HG02763 (cell line): ENCODE measurements around the gene DYSF.

ENCODE experiments used
- ATAC-seq: cut with Tn5 transposase; IDR thresholded peaks from one replicate; pipeline ENCODE4 v1.9.1; 2021; ENCODE audit warnings: mild to moderate bottlenecking, moderate library complexity; ENCODE audit not compliant: unreplicated experiment

DYSF gene

GRCh38 chr2:71611247-71611646 lies 157.9 kb downstream of the DYSF start:
- no peak for ATAC-seq

GRCh38 chr2:71611781-71612527 lies 158.6 kb downstream of the DYSF start:
- no peak for ATAC-seq

- no peak for ATAC-seq
Measured at GRCh38 chr2:71612581-71613402, 159.4 kb downstream of the DYSF start.

- ATAC-seq = no peak
Measured at GRCh38 chr2:71613403-71613952, 160.1 kb downstream of the DYSF start.

GRCh38 chr2:71613953-71614925 lies 160.9 kb downstream of the DYSF start:
- no peak for ATAC-seq

- no peak for ATAC-seq
Measured at GRCh38 chr2:71614976-71615766, 161.8 kb downstream of the DYSF start.

- ATAC-seq = no peak
Measured at GRCh38 chr2:71615767-71616730, 162.7 kb downstream of the DYSF start.

GRCh38 chr2:71617266-71617665 lies 163.9 kb downstream of the DYSF start:
- no peak for ATAC-seq

- ATAC-seq = no peak
Measured at GRCh38 chr2:71618327-71619113, 165.2 kb downstream of the DYSF start.

GRCh38 chr2:71619230-71619741 lies 165.9 kb downstream of the DYSF start:
- ATAC-seq = no peak

GRCh38 chr2:71620116-71620515 lies 166.8 kb downstream of the DYSF start:
- ATAC-seq = no peak

GRCh38 chr2:71620851-71621251 lies 167.5 kb downstream of the DYSF start:
- no peak for ATAC-seq

GRCh38 chr2:71629273-71629672 lies 175.9 kb downstream of the DYSF start:
- ATAC-seq = no peak

GRCh38 chr2:71629771-71630453 lies 176.6 kb downstream of the DYSF start:
- ATAC-seq = no peak

GRCh38 chr2:71630454-71631328 lies 177.3 kb downstream of the DYSF start:
- no peak for ATAC-seq

GRCh38 chr2:71631411-71631931 lies 178.1 kb downstream of the DYSF start:
- ATAC-seq = no peak
